Esophagus squamous epithelium (tissue), 4 donors: Measurements from ENCODE around the gene FHIT.

Experiments
- POLR2A ChIP-seq, 4 donors: fragments of 450-650 bp; IDR thresholded peaks; one replicate each; pipeline ENCODE4 v1.6.1; 2017; ENCODE audit warnings: antibody characterized with exemption in 4 of 4, mild to moderate bottlenecking in 4 of 4, moderate library complexity in 3 of 4
- TF ChIP-seq, protein P1 (sequence below), 6 experiments: fragments of 450-650 bp in 4 of 6; fragments of 200-600 bp in 2 of 6; sonication (generic) in 2 of 6; IDR thresholded peaks; one replicate each; pipeline ENCODE4 v1.5.1; 2016 to 2019; ENCODE audit warnings: antibody characterized with exemption in 6 of 6, mild to moderate bottlenecking in 4 of 6, moderate library complexity in 4 of 6

DNA sequence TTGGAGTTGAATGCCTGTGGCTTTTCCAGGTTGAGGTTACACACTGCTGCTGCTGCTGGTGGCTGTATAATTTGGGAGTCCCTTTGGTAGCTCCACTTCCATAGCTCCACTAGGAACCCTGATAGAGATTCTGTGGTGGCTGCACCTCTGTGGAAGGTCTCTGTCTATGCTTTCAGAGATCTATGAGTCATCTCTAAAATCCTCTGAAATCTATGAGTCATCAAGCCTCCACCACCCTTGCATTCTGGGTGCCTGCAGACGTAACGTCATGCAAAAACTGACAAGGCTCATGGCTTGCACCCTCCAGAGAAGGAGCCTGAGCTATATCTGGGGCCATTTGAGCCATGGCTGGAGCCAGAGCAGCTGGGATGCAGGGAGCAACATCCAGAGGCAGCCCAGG lies 1164.4 kb downstream of the FHIT start:
- TF ChIP-seq, protein P1, sequence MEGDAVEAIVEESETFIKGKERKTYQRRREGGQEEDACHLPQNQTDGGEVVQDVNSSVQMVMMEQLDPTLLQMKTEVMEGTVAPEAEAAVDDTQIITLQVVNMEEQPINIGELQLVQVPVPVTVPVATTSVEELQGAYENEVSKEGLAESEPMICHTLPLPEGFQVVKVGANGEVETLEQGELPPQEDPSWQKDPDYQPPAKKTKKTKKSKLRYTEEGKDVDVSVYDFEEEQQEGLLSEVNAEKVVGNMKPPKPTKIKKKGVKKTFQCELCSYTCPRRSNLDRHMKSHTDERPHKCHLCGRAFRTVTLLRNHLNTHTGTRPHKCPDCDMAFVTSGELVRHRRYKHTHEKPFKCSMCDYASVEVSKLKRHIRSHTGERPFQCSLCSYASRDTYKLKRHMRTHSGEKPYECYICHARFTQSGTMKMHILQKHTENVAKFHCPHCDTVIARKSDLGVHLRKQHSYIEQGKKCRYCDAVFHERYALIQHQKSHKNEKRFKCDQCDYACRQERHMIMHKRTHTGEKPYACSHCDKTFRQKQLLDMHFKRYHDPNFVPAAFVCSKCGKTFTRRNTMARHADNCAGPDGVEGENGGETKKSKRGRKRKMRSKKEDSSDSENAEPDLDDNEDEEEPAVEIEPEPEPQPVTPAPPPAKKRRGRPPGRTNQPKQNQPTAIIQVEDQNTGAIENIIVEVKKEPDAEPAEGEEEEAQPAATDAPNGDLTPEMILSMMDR (IDR thresholded peaks at IDR 0.05): no peak
- no peak for TF ChIP-seq POLR2A (IDR thresholded peaks at IDR 0.05)
